ENCODE measurements around the gene CENPN. TPM values are rescaled to one million over a fixed set of nuclear protein-coding genes. Genes with fewer than 3 reads are reported as not detected.
A peak's percentile ranks its signal among the peaks of the same experiment; 100 is the strongest.

Gene CENPN
- total and polyA plus RNA-seq, 7 donors = 3.8 to 12.1 (median 5.3) TPM

GRCh38 chr16:81004646-81005353 is 2.2 kb upstream of the CENPN start:
- Histone ChIP-seq H3K4me3 (peak overlapping the region in 2 of 4 donors; percentile 80 to 88), H3K36me3 (no peaks in the 10 kb centered on the region), H3K4me1 (peaks cover 0 to 29% (median 22%) of the 10 kb centered on the region in 4 donors), H3K27me3 (no peaks in the 10 kb centered on the region), H3K27ac (peak overlapping the region; percentile 39 to 98 (median 48)), H3K9me3 (no peaks in the 10 kb centered on the region)
- intact Hi-C loops (cut with DNase I) = loop anchor here (5.0 kb wide), 1 partner anchor 93 kb away; the partner anchor contains the start of gene GCSH
- TF ChIP-seq POLR2A (IDR thresholded peaks at IDR 0.05) (no peak), CTCF (IDR thresholded peaks at IDR 0.05) (peak in 3 of 4 experiments; percentile 52 to 61 (median 57))
- WGBS, 2 donors = 56 to 62% methylated on average over 14 of the region's 14 CpGs
- DNase-seq = no peak

GRCh38 chr16:81005610-81006161 is 1.3 kb upstream of the CENPN start:
- Histone ChIP-seq H3K4me3 (peak overlapping the region; percentile 80 to 94 (median 88)), H3K4me1 (peaks cover 0 to 29% (median 22%) of the 10 kb centered on the region in 4 donors), H3K9me3 (no peaks in the 10 kb centered on the region), H3K36me3 (no peaks in the 10 kb centered on the region), H3K27me3 (no peaks in the 10 kb centered on the region), H3K27ac (peak overlapping the region; percentile 97 to 100 (median 98))
- intact Hi-C loops (cut with DNase I) = loop anchor here (2.0 to 5.0 kb wide), 3 partner anchors 29 to 92 kb away; partner anchors contain the start of genes ATMIN, C16orf46 and GCSH
- WGBS, 2 donors = 34 to 36% methylated on average over 18 of the region's 18 CpGs
- DNase-seq = no peak
- no peak for TF ChIP-seq EP300 (IDR thresholded peaks at IDR 0.05)
- no peak for TF ChIP-seq CTCF (IDR thresholded peaks at IDR 0.05)
- no peak for TF ChIP-seq POLR2AphosphoS5 (IDR thresholded peaks at IDR 0.05)
- no peak for TF ChIP-seq POLR2A (IDR thresholded peaks at IDR 0.05)

- H3K4me3 ChIP-seq = peak overlapping the region; percentile 80 to 94 (median 88)
- H3K27me3 ChIP-seq = no peaks in the 10 kb centered on the region
- no peaks in the 10 kb centered on the region for H3K36me3 ChIP-seq
- 0% methylated on average over 50 of the region's 50 CpGs for WGBS, 2 donors
- TF ChIP-seq CTCF (IDR thresholded peaks at IDR 0.05) (no peak), POLR2AphosphoS5 (IDR thresholded peaks at IDR 0.05) (no peak), EP300 (IDR thresholded peaks at IDR 0.05) (no peak), POLR2A (IDR thresholded peaks at IDR 0.05) (no peak)
- H3K27ac ChIP-seq = peak overlapping the region; percentile 97 to 100 (median 98)
- H3K4me1 ChIP-seq = peaks cover 0 to 29% (median 22%) of the 10 kb centered on the region in 4 donors
- H3K9me3 ChIP-seq = no peaks in the 10 kb centered on the region
- peak; percentile 86 for DNase-seq
- intact Hi-C loops (cut with DNase I) = loop anchor here (2.0 to 5.0 kb wide), 3 partner anchors 28 to 91 kb away; partner anchors contain the start of genes ATMIN, C16orf46 and GCSH
These were observed 702 bp upstream of the CENPN start for GRCh38 chr16:81006211-81006812.

- TF ChIP-seq EP300 (IDR thresholded peaks at IDR 0.05) = no peak
- no peak for TF ChIP-seq POLR2AphosphoS5 (IDR thresholded peaks at IDR 0.05)
- TF ChIP-seq CTCF (IDR thresholded peaks at IDR 0.05) = no peak
- no peak for TF ChIP-seq POLR2A (IDR thresholded peaks at IDR 0.05)
- H3K27ac ChIP-seq = peak overlapping the region; percentile 97 to 100 (median 98)
- intact Hi-C loops (cut with DNase I) = loop anchor here (5.0 kb wide), 1 partner anchor 89 kb away; the partner anchor contains the start of gene GCSH
- H3K27me3 ChIP-seq = no peaks in the 10 kb centered on the region
- H3K9me3 ChIP-seq = no peaks in the 10 kb centered on the region
- WGBS, 2 donors = 86 to 96% methylated on average over 12 of the region's 12 CpGs
- H3K36me3 ChIP-seq = peaks cover 0 to 4% (median 0%) of the 10 kb centered on the region in 4 donors
- peak overlapping the region in 1 of 4 donors; percentile 80 for H3K4me3 ChIP-seq
- peaks cover 0 to 29% (median 22%) of the 10 kb centered on the region in 4 donors for H3K4me1 ChIP-seq
- no peak for DNase-seq
These were observed 1.4 kb downstream of the CENPN start for GRCh38 chr16:81008505-81008789.
